Lung (tissue), 12 donors: ENCODE measurements around the gene KIAA0825. TPM values are rescaled to one million over a fixed set of nuclear protein-coding genes. Genes with fewer than 3 reads are reported as not detected.

Source experiments
- ATAC-seq: fragments of 200-7000 bp; cut with Tn5 transposase; one replicate; pipeline ENCODE4 v1.9.1; 2020; ENCODE audit warnings: moderate number of reproducible peaks; ENCODE audit not compliant: insufficient read depth, low FRiP score
- DNase-seq, 3 donors: peaks; one replicate each; pipeline ENCODE4 v3.0.0-alpha.2; 2013 to 2017
- H3K27ac ChIP-seq, 2 donors: one replicate each; pipeline ENCODE4 v1.5.1; 2013; ENCODE audit warnings: mild to moderate bottlenecking in 2 of 2, moderate library complexity in 2 of 2, control low read depth in 1 of 2, inconsistent platforms in 1 of 2, low read depth in 1 of 2, low read length in 1 of 2
- H3K27me3 ChIP-seq, 3 donors: one replicate each; pipeline ENCODE4 v1.5.1; 2013; ENCODE audit warnings: low read length in 2 of 3; ENCODE audit not compliant: control insufficient read depth in 3 of 3, insufficient read depth in 3 of 3
- H3K36me3 ChIP-seq, 4 donors: one replicate each; pipeline ENCODE4 v1.5.1; 2013; ENCODE audit warnings: low read length in 4 of 4, mild to moderate bottlenecking in 1 of 4, moderate library complexity in 1 of 4; ENCODE audit not compliant: control insufficient read depth in 4 of 4, insufficient read depth in 4 of 4
- H3K4me1 ChIP-seq, 5 donors: one replicate each; pipeline ENCODE4 v1.5.1; 2013; ENCODE audit warnings: low read length in 5 of 5, mild to moderate bottlenecking in 2 of 5, moderate library complexity in 1 of 5; ENCODE audit not compliant: control insufficient read depth in 5 of 5, insufficient read depth in 5 of 5
- H3K4me3 ChIP-seq: one replicate; pipeline ENCODE4 v1.5.1; 2013; ENCODE audit warnings: mild to moderate bottlenecking, control low read depth, moderate library complexity
- H3K9ac ChIP-seq, 2 donors: one replicate each; pipeline ENCODE4 v1.5.1; 2013; ENCODE audit warnings: low read length in 2 of 2, control low read depth in 1 of 2; ENCODE audit not compliant: insufficient read depth in 1 of 2
- H3K9me3 ChIP-seq, 4 donors: one replicate each; pipeline ENCODE4 v1.5.1; 2013; ENCODE audit warnings: low read length in 3 of 4, mild to moderate bottlenecking in 1 of 4, moderate library complexity in 1 of 4; ENCODE audit not compliant: control insufficient read depth in 4 of 4, insufficient read depth in 3 of 4
- WGBS, 2 donors: extraction: QIAGEN DNeasy Blood & Tissue Kit; methylation state at CpG; one replicate each; pipeline ENCODE4 v1.1.7; 2013; 5-methylcytosine and 5-hydroxymethylcytosine counted together
- polyA plus RNA-seq, 2 donors: library from polyadenylated mRNA; stranded (reverse); fragments of 200-250 nt; gene quantifications; one replicate each; pipeline ENCODE4 v1.2.1, GENCODE V29; 2013
- total RNA-seq, 2 donors: library from RNA; depleted of rRNA in 1 of 2; stranded (reverse); fragments of >200 nt in 1 of 2; gene quantifications; one replicate each; pipeline ENCODE4 v1.2.1, GENCODE V29; 2014 to 2021
- TF ChIP-seq, protein P1 (sequence below): IDR thresholded peaks from 2 replicates; pipeline ENCODE4 v1.5.1; 2012; ENCODE audit warnings: mild to moderate bottlenecking; ENCODE audit errors: control extremely low read depth, extremely low read depth
- donor health status: control.
- donor health status: control.
- donor health status: Bipolar disorder and iron deficiency.
- donor health status: healthy.
- donor health status: DM: yes; HTN: yes; CAD: no.

Gene KIAA0825
- total and polyA plus RNA-seq, 4 donors, result 0.79 to 20.2 (median 3.6) TPM

DNA sequence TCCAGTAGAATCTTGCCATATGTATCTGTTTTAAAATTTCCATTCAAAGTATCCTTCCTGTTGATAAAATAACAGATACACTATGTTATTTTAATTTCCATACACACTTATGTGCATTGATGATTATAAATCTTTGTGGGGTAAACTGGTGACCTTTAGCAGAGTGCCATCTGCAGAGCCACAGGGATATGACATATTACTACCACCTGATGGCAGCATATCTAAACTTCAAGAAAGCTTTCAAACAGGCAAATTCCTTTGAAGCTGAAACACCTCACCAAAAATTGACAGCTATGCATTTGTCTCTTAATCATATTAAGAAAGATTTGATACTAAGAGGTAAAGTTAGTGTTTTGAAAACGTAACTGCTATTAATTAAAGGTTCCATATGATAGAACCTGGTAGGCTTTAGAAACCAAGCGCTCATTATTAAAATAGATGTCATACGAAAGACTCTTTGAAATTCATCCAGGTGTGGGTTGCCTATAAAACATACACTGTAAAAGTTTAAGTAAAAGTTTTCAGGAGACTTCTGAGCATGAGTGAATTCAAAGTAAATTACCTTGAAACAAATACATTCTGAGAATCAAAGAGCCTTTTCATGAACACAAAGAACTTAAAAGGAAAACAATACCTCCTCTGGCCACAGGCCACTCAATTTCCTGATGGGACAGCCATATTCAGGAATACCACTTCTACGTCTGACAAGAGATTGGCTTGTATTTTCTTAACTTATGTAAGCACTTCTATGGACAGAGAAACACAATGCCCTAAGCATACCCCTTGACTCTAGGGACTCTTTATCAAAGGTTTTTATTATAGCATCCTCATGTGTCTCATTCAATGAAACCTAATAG is 93.3 kb downstream of the KIAA0825 start:
- ATAC-seq, result no peak
- no peaks in the 10 kb centered on the region for H3K27me3 ChIP-seq
- no peak overlapping the region for H3K27ac ChIP-seq
- H3K36me3 ChIP-seq, result peaks cover 0 to 3% (median 0%) of the 10 kb centered on the region in 4 donors
- WGBS, 2 donors, result 73 to 78% methylated on average over 4 of the region's 4 CpGs
- no peaks in the 10 kb centered on the region for H3K9me3 ChIP-seq
- H3K9ac ChIP-seq, result no peak overlapping the region
- peak in 2 of 3 donors; percentile 26 to 35 for DNase-seq
- H3K4me3 ChIP-seq, result no peak overlapping the region
- H3K4me1 ChIP-seq, result peaks cover 0 to 3% (median 0%) of the 10 kb centered on the region in 5 donors
- TF ChIP-seq, protein P1, sequence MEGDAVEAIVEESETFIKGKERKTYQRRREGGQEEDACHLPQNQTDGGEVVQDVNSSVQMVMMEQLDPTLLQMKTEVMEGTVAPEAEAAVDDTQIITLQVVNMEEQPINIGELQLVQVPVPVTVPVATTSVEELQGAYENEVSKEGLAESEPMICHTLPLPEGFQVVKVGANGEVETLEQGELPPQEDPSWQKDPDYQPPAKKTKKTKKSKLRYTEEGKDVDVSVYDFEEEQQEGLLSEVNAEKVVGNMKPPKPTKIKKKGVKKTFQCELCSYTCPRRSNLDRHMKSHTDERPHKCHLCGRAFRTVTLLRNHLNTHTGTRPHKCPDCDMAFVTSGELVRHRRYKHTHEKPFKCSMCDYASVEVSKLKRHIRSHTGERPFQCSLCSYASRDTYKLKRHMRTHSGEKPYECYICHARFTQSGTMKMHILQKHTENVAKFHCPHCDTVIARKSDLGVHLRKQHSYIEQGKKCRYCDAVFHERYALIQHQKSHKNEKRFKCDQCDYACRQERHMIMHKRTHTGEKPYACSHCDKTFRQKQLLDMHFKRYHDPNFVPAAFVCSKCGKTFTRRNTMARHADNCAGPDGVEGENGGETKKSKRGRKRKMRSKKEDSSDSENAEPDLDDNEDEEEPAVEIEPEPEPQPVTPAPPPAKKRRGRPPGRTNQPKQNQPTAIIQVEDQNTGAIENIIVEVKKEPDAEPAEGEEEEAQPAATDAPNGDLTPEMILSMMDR, result peak; percentile 43

DNA sequence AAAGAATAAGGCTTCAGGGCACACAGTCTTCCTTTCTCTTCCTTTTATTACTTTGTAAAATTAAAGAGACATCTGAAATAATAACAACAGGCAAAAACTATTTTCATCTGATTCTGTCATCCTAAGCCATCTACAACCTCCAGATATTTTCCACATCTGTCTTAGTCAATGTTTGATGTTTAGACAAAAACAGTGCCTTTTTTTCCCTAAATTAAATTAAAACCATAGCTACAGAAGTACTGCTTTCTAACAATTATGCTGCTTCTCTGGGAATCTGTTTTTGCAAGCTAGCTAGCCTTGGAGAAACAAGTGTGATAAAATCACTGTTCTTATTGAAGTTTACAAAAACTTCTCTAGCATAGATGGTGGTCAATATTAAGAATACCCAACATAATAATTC is 95.4 kb downstream of the KIAA0825 start:
- H3K27ac ChIP-seq, result no peak overlapping the region
- DNase-seq, result no peak
- no peak overlapping the region for H3K4me3 ChIP-seq
- no peak overlapping the region for H3K9ac ChIP-seq
- H3K27me3 ChIP-seq, result no peaks in the 10 kb centered on the region
- peaks cover 0 to 3% (median 0%) of the 10 kb centered on the region in 5 donors for H3K4me1 ChIP-seq
- ATAC-seq, result no peak
- no peaks in the 10 kb centered on the region for H3K9me3 ChIP-seq
- TF ChIP-seq, protein P1, result no peak
- peaks cover 0 to 3% (median 0%) of the 10 kb centered on the region in 4 donors for H3K36me3 ChIP-seq

DNA sequence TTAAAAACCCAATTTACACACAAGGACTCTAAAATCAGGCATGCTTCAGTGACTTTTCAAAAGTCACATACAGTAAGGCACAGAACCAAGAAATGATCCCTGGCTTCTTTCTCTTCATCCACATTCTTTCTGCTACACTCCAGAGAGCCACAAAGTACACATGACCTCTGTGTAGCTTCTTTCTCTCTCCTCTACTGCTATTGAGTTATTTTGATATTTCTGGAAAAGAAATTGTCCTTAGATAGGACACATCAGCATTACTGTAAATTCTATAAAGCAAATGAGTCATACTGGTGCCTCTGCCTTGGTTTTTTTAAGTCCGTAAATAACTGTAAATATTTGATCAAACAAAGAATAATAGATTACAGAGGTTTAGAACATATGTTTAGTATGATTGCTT is 96.3 kb downstream of the KIAA0825 start:
- DNase-seq, result no peak
- Histone ChIP-seq H3K36me3 (peaks cover 0 to 3% (median 0%) of the 10 kb centered on the region in 4 donors), H3K4me1 (peaks cover 0 to 3% (median 0%) of the 10 kb centered on the region in 5 donors), H3K9me3 (no peaks in the 10 kb centered on the region), H3K27ac (no peak overlapping the region), H3K27me3 (no peaks in the 10 kb centered on the region), H3K4me3 (no peak overlapping the region), H3K9ac (no peak overlapping the region)
- TF ChIP-seq, protein P1, result no peak
- WGBS, 2 donors, result 89 to 92% methylated on average over 1 of the region's 1 CpG
- ATAC-seq, result no peak
